ENCODE data around the gene EN2.

EN2 gene

DNA sequence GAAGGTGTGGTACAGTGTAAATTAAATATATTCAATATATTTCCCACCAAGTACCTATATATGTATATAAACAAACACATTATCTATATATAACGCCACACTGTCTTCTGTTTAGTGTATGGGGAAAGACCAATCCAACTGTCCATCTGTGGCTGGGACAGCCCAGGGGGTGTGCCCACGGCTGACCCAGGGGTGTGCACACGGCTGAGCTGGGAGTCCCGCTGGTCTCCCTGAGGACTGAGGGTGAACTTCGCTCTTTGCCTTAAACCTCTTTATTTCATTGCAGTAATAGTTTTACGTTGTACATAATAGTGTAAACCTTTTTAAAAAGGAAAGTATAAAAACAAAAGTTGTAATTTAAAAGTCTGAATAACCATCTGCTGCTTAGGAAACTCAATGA, 6.3 kb downstream of the EN2 start:
- no peak for DNase-seq (ENCODE audit: low read depth in 2 of 2)

DNA sequence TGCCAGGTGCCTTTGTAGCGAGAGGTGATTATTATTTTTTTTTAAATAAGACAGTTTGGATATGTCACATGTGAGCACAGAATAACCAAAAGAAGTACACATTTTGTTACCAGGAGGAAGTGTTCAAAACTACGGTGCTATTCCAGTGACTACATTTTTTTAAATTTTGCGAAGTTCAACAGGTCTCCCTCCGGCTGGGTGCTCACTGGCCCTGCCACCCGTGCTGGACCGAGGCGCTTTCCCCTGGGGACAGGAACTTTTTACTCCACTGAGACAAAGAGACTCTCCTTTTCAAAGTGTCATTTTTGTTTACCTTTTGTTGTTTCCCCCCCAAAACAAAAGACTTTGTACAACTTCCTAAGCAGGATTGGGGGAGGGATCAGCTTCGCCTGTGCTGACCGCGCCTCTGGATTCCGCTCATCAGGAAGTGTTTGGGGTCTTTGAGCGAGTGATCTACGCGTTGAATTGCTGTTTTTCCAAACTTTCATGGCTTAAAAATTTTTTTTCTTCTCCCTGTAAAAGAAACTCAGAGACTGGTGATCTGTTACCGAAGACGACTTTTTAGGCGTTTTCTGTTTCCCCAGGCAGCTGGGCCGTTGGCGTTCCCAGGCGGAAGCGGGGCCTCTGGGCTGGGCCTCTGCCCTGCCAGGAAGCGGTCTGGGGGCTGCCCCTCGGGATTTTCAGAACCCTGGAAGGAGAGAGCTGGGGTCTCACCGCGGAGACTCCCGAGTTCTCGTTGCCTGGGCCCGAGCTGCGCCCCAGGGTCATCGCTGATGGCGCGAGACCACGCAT, 7.2 kb downstream of the EN2 start:
- no peak for DNase-seq (ENCODE audit: low read depth in 2 of 2)

DNA sequence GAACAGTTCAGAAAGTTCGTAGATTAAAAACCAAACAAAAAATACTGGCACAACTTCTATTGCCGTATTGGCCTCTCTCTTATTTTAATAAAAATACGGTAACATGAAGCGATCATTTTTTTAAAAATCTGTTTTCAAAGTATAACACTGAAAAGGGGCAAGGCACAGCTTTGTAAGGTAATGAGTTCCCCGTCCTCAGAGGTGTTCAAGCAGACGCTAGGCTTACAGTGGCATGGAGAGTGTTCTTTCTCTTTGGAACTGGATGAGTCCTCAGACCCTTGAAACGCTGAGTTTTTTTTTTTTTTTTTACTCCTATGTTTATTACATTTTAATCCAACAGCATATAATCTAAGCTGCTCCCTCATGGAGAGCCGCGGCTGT, 7.8 kb downstream of the EN2 start:
- no peak for DNase-seq (ENCODE audit: low read depth in 2 of 2)

- DNase-seq (ENCODE audit: low read depth in 2 of 2): no peak
These were observed 8.3 kb downstream of the EN2 start for GRCh38 chr7:155466142-155466813.

DNA sequence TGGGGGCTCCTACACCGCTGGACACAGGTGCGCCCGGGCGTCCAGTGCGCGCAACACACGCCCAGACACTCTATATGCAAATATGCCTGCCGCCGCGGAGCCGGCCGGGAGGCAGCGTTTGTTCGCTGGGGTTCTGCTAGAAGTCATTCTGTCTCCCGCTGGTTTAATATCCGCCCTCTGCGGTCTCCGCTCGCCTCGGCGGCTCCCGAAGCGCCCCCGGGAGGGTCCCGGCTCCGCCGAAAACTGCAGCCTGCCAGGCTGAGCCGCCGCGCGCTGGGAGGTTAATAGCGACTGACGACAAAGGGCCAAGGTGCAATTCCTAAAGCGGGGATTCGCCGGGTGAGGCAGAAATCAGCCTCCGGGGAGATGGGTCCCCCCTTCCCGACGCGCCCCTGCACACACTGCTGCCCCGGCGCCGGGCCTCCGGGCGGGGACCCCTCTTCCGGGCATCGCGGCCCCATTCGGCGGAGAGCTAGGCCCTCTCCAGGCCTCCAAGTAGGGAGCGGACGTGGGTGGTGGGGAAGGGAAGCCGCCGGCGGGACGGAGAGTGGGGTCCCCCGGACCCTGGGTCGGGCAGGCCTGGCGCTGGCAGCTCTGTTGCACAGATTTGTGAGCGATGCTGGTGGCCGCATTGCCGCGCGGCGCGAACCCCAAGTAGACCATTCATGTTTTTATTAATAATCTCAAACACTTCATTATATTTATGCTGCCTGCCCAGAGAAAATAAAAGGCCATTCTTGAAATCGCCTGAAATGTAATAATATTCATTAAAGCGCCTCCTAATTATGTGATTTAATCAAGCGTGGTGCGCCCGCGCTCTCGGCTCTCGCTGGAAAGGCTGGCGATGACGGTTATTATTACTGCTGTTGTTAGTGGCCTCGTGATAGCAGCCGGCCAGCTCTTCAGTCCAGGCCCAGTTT, 9.1 kb downstream of the EN2 start:
- DNase-seq (ENCODE audit: low read depth in 2 of 2): peak in 1 of 2 donors; percentile 43

DNA sequence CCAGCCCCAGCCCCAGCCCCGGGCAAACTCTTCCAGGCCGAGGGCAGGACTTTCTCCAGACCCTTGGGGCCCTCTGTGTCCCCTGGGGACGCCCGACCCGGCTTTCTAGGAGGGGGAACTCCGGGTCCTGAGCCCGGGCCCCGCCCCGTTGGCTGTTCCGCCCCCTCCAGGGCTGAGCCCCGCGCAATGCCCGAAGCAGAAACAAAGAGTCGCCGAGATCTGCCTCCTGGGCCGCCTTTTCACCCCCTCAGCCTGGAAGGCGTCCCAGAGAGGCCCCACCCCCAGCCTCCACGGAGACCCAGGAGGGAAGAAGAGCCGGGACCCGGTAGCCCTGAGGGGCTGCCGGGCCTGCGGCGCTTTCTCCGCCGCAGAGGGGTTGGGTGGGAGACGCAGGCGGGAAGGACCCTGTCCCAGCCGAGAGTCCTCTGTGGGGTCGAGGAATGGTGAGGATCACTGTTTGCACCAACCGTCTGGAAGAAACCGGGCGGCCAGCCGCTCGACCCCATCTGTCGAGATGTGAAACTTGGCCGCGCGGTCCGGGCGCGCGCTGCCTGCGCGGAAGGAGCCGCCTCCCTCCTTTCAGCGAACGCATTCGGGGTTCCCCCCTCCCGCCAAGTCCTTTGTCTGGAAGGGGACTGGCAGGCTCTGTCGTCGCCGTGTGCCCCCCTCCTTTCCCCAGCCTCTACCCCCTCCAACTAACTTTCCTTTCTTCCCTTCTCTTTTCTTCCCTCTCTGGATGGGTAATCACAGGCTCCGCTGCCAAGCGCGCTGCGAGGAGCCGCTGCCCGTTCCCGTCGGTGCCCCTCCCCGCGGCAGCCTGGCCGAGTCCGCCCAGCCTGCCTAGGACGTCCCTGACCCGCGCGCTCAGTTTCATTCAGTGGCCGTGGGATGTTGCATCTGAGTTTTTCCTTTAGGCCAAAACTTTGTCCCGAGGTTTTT, 10.2 kb downstream of the EN2 start:
- no peak for DNase-seq (ENCODE audit: low read depth in 2 of 2)

DNA sequence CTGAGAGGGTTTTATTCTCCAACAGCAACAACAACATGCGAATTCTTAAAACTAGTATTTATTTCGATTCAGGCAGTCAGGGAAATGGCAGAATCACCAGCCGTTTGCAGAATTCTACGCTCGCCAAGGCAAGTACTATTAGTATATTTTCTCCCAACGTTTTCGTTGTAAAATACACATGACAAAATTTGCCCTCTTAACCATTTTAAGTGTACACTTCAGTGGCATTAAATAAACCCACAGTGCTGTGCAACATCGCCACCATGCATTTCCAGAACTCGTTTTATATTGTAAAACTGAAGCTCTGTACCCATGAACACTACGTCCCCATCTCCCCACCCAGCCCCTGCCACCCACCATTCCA, 10.8 kb downstream of the EN2 start:
- no peak for DNase-seq (ENCODE audit: low read depth in 2 of 2)

DNA sequence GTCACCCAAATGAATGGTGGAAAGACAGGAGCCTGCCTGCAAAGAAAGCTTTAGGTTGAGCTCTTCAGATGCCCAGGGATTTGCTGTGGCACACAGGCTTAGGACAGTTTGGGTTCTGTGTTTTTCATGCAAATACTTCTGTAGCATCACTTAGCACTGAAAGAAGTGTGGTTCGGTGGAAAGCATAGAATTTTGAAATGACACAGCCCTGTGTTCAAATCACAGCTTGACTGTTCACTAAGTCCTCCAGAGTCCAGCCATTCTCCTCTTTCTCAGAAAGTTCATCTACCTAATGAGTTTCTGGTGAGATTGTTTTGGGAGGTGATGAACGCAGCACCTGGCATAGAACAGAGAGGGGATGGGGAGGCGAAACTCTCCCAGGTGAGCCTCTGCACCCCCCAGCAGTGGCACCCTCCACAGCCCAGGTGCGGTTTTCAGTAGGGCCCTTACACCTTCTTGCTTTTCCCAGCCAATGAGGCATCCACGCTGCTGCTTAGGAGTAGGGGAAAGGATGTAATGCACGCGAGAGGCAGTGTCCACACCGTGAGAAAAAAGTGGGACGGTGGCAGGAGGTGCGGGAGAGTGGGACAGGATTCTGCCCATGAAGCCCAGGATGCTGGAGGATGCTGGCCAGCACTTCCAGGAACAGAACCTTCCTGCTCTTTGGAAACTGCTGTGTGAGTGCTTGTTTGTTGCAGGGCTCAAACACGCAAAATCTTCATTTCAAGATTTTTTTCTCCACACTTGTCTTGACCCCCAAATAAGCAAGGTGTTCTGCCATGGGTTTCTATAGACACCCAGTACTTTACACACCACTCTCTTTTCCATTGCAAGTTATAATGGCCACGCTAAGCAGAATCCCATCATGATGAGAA, 11.6 kb downstream of the EN2 start:
- DNase-seq (ENCODE audit: low read depth in 2 of 2): no peak

- DNase-seq (ENCODE audit: low read depth in 2 of 2): no peak
These were observed 12.2 kb downstream of the EN2 start for GRCh38 chr7:155470186-155470487.

DNA sequence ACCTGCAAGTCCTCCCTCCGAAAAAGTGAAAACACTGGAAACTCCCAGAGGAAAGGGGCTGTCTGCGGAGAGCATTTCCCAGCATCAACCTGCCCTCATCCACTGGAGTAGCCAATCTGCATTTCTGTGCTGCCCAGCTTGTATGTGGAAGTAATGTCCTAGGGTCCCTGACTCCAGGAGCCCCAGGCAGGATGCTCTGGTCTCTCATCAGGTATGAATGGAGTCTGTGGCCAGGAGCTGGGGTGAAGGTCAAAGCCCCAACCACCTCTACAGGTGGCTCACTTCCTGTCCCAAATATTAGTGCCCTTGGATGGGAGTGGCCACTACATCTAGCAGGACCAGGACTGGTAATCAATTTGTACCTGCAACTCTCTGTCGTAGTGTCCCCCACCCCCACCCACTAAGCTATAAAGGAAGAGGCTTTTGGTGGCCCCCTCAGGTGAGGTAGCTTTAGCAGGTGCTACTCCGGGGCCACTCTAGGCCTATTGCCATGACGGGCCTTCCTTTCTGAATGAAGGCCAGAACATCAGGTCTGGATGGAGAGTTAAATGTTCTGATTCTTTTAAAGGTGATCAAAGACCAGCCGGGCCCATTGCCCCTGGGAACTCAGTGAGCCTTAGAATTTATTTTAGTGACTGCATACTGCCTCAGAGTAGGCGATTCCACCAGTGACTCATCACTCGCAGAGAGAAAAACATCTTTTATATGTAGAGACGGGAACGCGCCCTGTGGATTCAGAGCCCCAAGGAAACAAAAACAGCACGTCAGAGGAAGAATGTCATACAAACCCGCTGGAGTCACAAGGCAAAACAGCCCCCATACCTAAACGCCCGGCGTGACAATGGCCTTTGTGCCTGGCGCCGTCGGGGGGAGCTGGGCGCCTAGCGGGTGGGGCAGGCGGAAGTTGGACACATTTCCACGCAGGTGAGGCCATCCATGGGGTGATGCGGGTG, 13.0 kb downstream of the EN2 start:
- no peak for DNase-seq (ENCODE audit: low read depth in 2 of 2)

DNA sequence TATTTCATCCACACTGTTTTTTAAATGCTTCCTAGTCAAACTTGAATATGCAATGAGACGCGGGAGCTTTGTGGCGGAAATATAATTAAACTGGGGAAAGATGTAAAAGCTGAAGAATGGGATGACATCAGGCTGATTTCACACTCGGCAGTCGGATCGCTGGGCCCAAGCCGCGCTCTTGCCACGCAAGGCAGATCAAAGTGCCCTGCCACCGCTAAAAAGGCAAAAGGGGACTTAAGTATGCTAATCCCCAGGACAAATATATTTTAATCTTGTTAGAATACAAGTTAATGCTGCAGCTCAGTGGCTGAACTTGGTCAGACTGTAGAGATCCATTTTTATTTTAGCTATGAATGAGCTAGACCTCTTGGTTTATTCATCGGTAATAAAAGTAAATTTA, 13.8 kb downstream of the EN2 start:
- no peak for DNase-seq (ENCODE audit: low read depth in 2 of 2)

DNA sequence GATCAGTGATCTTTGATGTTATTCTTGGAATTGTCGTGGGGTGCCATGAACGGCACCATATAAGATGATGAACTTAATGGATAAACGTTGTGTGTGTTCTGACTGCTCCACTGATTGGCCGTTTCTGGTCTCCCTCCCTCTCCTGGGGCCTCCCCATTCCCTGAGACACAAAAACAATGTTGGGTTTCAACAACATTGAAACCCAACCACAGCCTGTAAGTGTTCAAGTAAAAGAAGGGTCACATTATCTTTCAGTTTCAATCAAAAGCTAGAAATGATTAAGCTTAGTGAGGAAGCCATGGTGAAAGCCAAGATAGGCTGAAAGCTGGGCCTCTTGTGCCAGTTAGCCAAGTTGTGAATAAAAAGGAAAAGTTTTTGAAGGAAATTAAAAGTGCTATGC, 19.5 kb downstream of the EN2 start:
- no peak for DNase-seq (ENCODE audit: low read depth in 2 of 2)

DNA sequence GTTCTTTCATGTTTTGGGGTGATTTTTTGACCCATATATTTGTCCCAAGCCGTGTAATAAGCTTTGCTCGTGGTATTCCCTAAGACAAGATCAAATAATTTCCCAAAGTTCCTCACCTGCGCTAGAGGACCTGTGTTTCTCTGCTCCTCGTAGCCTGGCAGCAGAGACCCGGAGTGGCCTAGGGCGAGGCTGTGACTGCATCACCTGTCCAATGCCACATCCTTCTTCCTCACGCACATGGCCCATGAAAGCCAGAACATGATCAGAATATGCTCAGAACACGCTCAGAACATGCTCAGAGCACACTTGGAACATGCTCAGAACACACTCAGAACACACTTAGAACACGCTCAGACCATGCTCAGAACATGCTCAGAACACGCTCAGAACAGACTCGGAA, 23.8 kb downstream of the EN2 start:
- no peak for DNase-seq (ENCODE audit: low read depth in 2 of 2)

DNA sequence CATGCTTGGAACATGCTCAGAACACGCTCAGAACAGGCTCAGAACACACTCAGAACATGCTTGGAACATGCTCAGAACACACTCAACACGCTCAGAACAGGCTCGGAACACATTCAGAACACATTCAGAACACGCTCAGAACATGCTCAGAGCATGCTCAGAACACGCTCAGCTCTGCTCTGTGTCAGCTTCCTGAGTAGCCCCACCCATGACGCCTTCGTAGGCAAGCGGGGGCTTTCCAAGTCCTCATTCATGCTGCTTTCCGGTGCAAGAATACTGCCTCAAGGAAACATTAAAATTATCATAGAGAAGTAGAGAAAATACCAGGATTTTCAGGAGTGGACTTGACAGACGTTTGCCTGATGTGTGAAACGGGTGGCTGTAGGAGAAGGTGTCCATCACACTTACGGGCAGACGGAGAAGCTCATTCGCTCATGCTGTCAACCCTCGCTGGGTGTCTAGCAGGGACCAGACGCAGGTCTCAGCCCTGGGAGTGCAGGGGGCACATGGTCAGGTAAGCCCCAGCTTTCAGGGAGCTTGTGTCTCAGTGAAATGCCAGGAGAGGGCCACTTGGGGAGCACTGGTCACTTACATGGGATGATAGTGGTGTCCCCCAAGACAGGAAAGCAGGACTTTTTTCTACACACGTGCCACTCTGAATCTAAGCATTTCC, 24.7 kb downstream of the EN2 start:
- DNase-seq (ENCODE audit: low read depth in 2 of 2): no peak

GRCh38 chr7:155483245-155483644, 25.3 kb downstream of the EN2 start:
- no peak for DNase-seq (ENCODE audit: low read depth in 2 of 2)

- DNase-seq (ENCODE audit: low read depth in 2 of 2): no peak
These were observed 26.0 kb downstream of the EN2 start for GRCh38 chr7:155483868-155484325.

- no peak for DNase-seq (ENCODE audit: low read depth in 2 of 2)
These were observed 26.8 kb downstream of the EN2 start for GRCh38 chr7:155484483-155485399.
